Measurements from ENCODE around the gene MYO18A.
A peak's percentile ranks its signal among the peaks of the same experiment; 100 is the strongest.

The MYO18A gene

GRCh38 chr17:29124135-29124924 is 55.9 kb downstream of the MYO18A start:
- TF ChIP-seq CTCF (conservative IDR thresholded peaks at IDR 0.05; ENCODE audit: low read depth, low read length) = peak; percentile 89
- no peak overlapping the region for H3K4me3 ChIP-seq (ENCODE audit: low read depth, low read length)
- DNase-seq (ENCODE audit: low read depth) = peak; percentile 91

GRCh38 chr17:29123111-29123510 is 57.1 kb downstream of the MYO18A start:
- TF ChIP-seq CTCF (conservative IDR thresholded peaks at IDR 0.05; ENCODE audit: low read depth, low read length) = no peak
- H3K4me3 ChIP-seq (ENCODE audit: low read depth, low read length) = no peak overlapping the region
- no peak for DNase-seq (ENCODE audit: low read depth)

- TF ChIP-seq CTCF (conservative IDR thresholded peaks at IDR 0.05; ENCODE audit: low read depth, low read length) = no peak
- H3K4me3 ChIP-seq (ENCODE audit: low read depth, low read length) = no peak overlapping the region
- DNase-seq (ENCODE audit: low read depth) = no peak
These were observed 58.8 kb downstream of the MYO18A start for GRCh38 chr17:29121442-29121841.

- no peak for DNase-seq (ENCODE audit: low read depth)
- no peak for TF ChIP-seq CTCF (conservative IDR thresholded peaks at IDR 0.05; ENCODE audit: low read depth, low read length)
- no peak overlapping the region for H3K4me3 ChIP-seq (ENCODE audit: low read depth, low read length)
These were observed 59.8 kb downstream of the MYO18A start for GRCh38 chr17:29120433-29120832.

- TF ChIP-seq CTCF (conservative IDR thresholded peaks at IDR 0.05; ENCODE audit: low read depth, low read length) = no peak
- H3K4me3 ChIP-seq (ENCODE audit: low read depth, low read length) = no peak overlapping the region
- DNase-seq (ENCODE audit: low read depth) = no peak
These were observed 60.9 kb downstream of the MYO18A start for GRCh38 chr17:29119265-29119664.

GRCh38 chr17:29116804-29117753 is 63.1 kb downstream of the MYO18A start:
- H3K4me3 ChIP-seq (ENCODE audit: low read depth, low read length) = no peak overlapping the region
- peak; percentile 74 for DNase-seq (ENCODE audit: low read depth)
- peak; percentile 90 for TF ChIP-seq CTCF (conservative IDR thresholded peaks at IDR 0.05; ENCODE audit: low read depth, low read length)

Measured in choroid plexus epithelial cell (primary cell).